Rectal smooth muscle tissue (tissue), 1 donor: ENCODE measurements around the gene GON4L.

ENCODE experiments used
- H3K27ac ChIP-seq: one replicate; pipeline ENCODE4 v1.7.0; 2013; ENCODE audit warnings: low read depth, low read length, inconsistent platforms
- H3K27me3 ChIP-seq: one replicate; pipeline ENCODE4 v1.7.0; 2013; ENCODE audit warnings: low read length; ENCODE audit not compliant: control insufficient read depth, insufficient read depth
- H3K36me3 ChIP-seq: one replicate; pipeline ENCODE4 v1.7.0; 2013; ENCODE audit warnings: low read length; ENCODE audit not compliant: control insufficient read depth, insufficient read depth
- H3K4me1 ChIP-seq: one replicate; pipeline ENCODE4 v1.7.0; 2013; ENCODE audit warnings: low read length; ENCODE audit not compliant: control insufficient read depth, insufficient read depth
- H3K4me3 ChIP-seq: one replicate; pipeline ENCODE4 v1.7.0; 2013; ENCODE audit warnings: low read length
- H3K9ac ChIP-seq: one replicate; pipeline ENCODE4 v1.7.0; 2013; ENCODE audit warnings: low read length

Gene GON4L

GRCh38 chr1:155889566-155889965, 32.6 kb upstream of the GON4L start:
- Histone ChIP-seq H3K27me3 (no peaks in the 10 kb centered on the region), H3K27ac (no peak overlapping the region), H3K9ac (no peak overlapping the region)

GRCh38 chr1:155888481-155888880, 31.5 kb upstream of the GON4L start:
- Histone ChIP-seq H3K36me3 (no peaks in the 10 kb centered on the region), H3K9ac (no peak overlapping the region), H3K27ac (no peak overlapping the region), H3K4me3 (no peak overlapping the region), H3K4me1 (peaks cover 2% of the 10 kb centered on the region), H3K27me3 (no peaks in the 10 kb centered on the region)

More at GRCh38 chr1:155889566-155889965, 32.6 kb upstream of the GON4L start:
- Histone ChIP-seq H3K4me3 (no peak overlapping the region), H3K36me3 (no peaks in the 10 kb centered on the region), H3K4me1 (peaks cover 2% of the 10 kb centered on the region)

GRCh38 chr1:155884982-155885381, 28.0 kb upstream of the GON4L start:
- H3K36me3 ChIP-seq, result no peaks in the 10 kb centered on the region
- H3K4me1 ChIP-seq, result no peaks in the 10 kb centered on the region
- no peaks in the 10 kb centered on the region for H3K27me3 ChIP-seq
- H3K27ac ChIP-seq, result no peak overlapping the region
- no peak overlapping the region for H3K4me3 ChIP-seq
- H3K9ac ChIP-seq, result no peak overlapping the region

- H3K4me1 ChIP-seq, result no peaks in the 10 kb centered on the region
- H3K27ac ChIP-seq, result no peak overlapping the region
- H3K4me3 ChIP-seq, result no peak overlapping the region
- H3K27me3 ChIP-seq, result no peaks in the 10 kb centered on the region
- no peaks in the 10 kb centered on the region for H3K36me3 ChIP-seq
- no peak overlapping the region for H3K9ac ChIP-seq
These were observed 27.3 kb upstream of the GON4L start for GRCh38 chr1:155884031-155884960.

GRCh38 chr1:155882766-155883165, 25.8 kb upstream of the GON4L start:
- Histone ChIP-seq H3K4me1 (no peaks in the 10 kb centered on the region), H3K9ac (no peak overlapping the region), H3K36me3 (no peaks in the 10 kb centered on the region), H3K27me3 (no peaks in the 10 kb centered on the region), H3K27ac (no peak overlapping the region), H3K4me3 (no peak overlapping the region)

- no peaks in the 10 kb centered on the region for H3K36me3 ChIP-seq
- H3K27me3 ChIP-seq, result no peaks in the 10 kb centered on the region
- no peak overlapping the region for H3K9ac ChIP-seq
- no peak overlapping the region for H3K27ac ChIP-seq
- H3K4me3 ChIP-seq, result no peak overlapping the region
- H3K4me1 ChIP-seq, result no peaks in the 10 kb centered on the region
These were observed 25.2 kb upstream of the GON4L start for GRCh38 chr1:155882235-155882634.

- no peak overlapping the region for H3K9ac ChIP-seq
- no peaks in the 10 kb centered on the region for H3K27me3 ChIP-seq
- H3K4me3 ChIP-seq, result no peak overlapping the region
- H3K4me1 ChIP-seq, result no peaks in the 10 kb centered on the region
- H3K27ac ChIP-seq, result no peak overlapping the region
- no peaks in the 10 kb centered on the region for H3K36me3 ChIP-seq
These were observed 23.9 kb upstream of the GON4L start for GRCh38 chr1:155880950-155881349.

GRCh38 chr1:155880251-155880650, 23.2 kb upstream of the GON4L start:
- Histone ChIP-seq H3K36me3 (no peaks in the 10 kb centered on the region), H3K27me3 (no peaks in the 10 kb centered on the region), H3K4me3 (no peak overlapping the region), H3K9ac (no peak overlapping the region), H3K27ac (no peak overlapping the region), H3K4me1 (no peaks in the 10 kb centered on the region)

GRCh38 chr1:155877945-155878344, 20.9 kb upstream of the GON4L start:
- no peaks in the 10 kb centered on the region for H3K27me3 ChIP-seq
- no peaks in the 10 kb centered on the region for H3K36me3 ChIP-seq
- no peak overlapping the region for H3K27ac ChIP-seq
- H3K4me1 ChIP-seq, result no peaks in the 10 kb centered on the region
- H3K4me3 ChIP-seq, result no peak overlapping the region
- no peak overlapping the region for H3K9ac ChIP-seq

GRCh38 chr1:155873860-155874259, 16.8 kb upstream of the GON4L start:
- no peaks in the 10 kb centered on the region for H3K36me3 ChIP-seq
- no peak overlapping the region for H3K27ac ChIP-seq
- no peak overlapping the region for H3K9ac ChIP-seq
- no peaks in the 10 kb centered on the region for H3K4me1 ChIP-seq
- H3K4me3 ChIP-seq, result no peak overlapping the region
- no peaks in the 10 kb centered on the region for H3K27me3 ChIP-seq

- Histone ChIP-seq H3K4me1 (no peaks in the 10 kb centered on the region), H3K36me3 (no peaks in the 10 kb centered on the region), H3K4me3 (no peak overlapping the region), H3K27ac (no peak overlapping the region), H3K9ac (no peak overlapping the region), H3K27me3 (no peaks in the 10 kb centered on the region)
These were observed 15.5 kb upstream of the GON4L start for GRCh38 chr1:155872527-155872926.

- Histone ChIP-seq H3K27ac (peak overlapping the region; percentile 32), H3K4me3 (no peak overlapping the region), H3K4me1 (no peaks in the 10 kb centered on the region), H3K27me3 (no peaks in the 10 kb centered on the region), H3K9ac (no peak overlapping the region), H3K36me3 (no peaks in the 10 kb centered on the region)
These were observed 14.4 kb upstream of the GON4L start for GRCh38 chr1:155871390-155871789.

- Histone ChIP-seq H3K27me3 (no peaks in the 10 kb centered on the region), H3K4me1 (no peaks in the 10 kb centered on the region), H3K4me3 (no peak overlapping the region), H3K27ac (no peak overlapping the region), H3K9ac (no peak overlapping the region), H3K36me3 (no peaks in the 10 kb centered on the region)
These were observed 10.8 kb upstream of the GON4L start for GRCh38 chr1:155867766-155868165.
